ENCODE data around the gene CELA2A. TPM values are rescaled to one million over a fixed set of nuclear protein-coding genes. Genes with fewer than 3 reads are reported as not detected.
"Not testable (repeated sequence)": the region's sequence is repeated elsewhere in the genome, so short reads cannot be mapped to it uniquely, and the experiment has no call there.

The CELA2A gene
- polyA plus RNA-seq, 10 donors: 0.20 to 0.80 (median 0.49) TPM; not detected in 4

DNA sequence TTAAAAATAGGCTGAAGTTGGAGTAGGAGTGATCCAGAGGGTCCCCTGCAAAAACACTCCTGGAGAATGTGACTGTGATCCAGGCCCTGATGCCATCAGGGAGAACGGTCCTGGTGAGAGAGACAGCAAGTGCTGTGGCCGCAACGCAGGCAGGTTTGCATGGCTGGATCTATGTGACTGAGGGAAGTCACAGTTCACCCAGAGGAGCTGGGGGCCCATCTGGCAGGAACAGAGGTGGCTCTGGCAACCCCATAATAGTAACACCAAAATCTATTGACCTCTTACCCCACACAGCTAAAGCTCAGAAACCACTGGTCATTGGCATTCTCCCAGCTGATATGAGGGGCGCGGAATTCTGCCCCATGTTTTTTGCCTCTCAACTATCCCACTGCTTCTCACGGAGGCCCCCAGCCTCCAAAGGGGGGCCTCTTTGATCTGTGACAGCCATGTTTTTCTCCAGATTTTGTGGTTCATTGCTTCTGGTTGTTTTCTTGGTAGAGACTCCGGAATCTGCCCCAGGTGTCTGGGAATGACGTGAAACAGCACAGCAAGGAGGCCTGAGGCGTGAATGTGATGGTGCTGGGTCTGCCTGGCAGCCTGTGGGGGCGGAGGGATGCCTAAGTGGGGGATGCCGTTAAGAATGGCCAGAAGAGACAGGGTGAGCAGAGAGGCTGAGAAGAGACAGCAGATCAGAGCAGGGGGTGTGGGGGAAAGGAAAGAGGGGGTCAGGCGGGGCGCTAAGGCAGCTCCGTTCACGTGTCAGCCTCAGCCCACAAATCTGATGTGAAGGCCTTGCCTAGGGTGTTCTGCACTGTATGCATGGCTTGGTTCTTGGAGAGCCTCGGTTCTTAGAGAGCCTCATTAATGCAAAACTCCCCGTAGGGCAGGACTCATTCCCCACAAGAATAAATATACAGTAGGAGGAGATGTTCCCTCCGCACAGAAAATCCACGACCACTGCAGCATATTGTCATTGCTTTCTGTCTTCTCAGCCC is 43.9 kb downstream of the CELA2A start:
- DNase-seq: no peak

GRCh38 chr1:15501208-15502032 is 44.9 kb downstream of the CELA2A start:
- peak in 1 of 3 donors; percentile 30 for DNase-seq

DNA sequence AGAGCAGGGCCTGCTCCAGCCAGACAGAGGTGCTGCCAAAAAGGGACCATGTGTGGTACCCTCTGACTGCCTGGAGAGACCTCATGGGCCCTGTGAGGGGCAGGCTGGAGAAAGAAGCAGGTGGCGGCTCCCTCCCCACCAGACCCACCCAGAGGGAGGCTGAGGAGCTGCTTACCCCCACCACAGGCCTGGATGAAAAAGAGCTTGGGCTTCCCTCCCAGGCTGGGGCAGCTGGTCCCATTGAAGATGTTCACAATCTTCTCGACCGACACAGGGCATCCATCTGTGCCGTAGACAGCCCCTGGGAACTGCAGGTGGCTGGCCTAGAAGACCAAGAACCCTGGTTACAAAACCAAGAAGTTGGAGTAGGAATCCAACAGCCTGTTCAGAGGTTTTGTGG is 47.9 kb downstream of the CELA2A start:
- DNase-seq: no peak

GRCh38 chr1:15506831-15507230 is 50.3 kb downstream of the CELA2A start:
- DNase-seq: no peak

- DNase-seq: no peak
Observed at GRCh38 chr1:15507278-15507677, 50.7 kb downstream of the CELA2A start.

DNA sequence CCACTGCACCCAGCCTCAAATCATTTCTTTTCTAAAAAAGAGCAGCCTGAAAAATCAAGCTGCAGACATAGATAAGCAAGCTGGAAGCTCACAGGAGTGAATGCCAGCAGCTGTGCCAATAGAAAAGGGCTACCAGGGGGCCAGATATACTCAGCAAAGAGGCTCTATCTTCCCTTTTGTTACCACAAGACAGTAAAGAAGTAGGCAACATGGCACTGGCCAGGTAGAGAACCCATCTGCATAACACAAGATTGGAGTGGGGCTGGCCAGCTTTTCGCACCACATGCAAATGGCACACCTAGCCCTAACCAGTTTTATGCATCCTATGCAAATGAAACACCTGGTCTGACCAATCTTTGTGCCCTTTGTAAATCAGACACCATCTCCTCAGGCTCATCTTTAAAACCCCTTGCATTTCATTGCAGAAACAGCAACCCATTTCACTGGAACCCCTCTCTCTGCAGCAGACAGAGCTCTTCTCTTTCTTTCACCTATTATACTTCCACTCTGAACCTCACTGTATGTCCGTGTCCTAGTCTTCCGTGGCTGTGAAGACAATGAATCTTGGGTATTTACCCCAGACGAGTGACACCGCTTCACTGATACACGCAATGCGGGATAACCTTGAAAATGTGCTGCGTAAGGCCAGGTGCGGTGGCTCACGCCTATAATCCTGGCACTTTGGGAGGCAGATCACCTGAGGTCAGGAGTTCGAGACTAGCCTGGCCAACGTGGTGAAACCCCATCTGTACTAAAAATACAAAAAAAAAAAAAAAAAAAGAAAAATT is 52.4 kb downstream of the CELA2A start:
- no peak for DNase-seq

GRCh38 chr1:15509586-15509985 is 53.1 kb downstream of the CELA2A start:
- no peak for DNase-seq

- no peak for DNase-seq
Observed at GRCh38 chr1:15510611-15511405, 54.3 kb downstream of the CELA2A start.

DNA sequence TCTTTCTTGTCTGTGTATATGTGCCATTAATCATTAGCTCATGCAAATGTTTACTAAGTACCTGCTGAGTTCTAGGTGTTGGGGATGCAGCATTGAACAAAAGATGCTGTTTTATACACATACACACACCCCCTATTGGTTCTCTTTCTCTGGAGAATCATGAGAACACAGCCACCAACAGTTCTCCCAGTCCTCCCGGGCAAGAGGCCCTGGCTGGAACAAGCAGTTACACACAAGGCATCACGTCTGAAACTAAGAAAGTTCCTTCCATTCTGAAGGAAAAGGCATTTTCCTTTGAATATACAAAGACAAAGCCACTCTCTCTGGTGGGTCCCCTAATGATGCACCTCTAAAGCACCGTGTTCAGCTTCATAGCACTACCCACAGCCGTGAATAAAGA is 56.7 kb downstream of the CELA2A start:
- no peak for DNase-seq

DNA sequence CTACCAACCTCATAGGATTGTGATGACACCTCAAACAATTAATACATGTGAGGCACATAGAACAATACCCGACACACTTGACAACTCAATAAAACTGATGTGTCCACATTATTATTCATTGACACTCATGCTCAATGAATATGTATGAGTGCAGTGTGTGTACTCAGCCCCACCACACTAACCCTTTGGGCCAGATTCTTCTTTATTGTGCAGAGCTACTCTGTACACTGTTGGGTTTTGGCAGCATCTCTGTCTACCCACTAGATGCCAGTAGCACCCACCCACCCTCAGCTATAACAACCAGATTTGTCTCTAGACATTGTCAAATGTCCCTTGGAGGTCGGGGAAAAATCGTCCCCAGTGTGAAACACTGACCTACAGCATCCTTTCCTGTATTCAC is 57.4 kb downstream of the CELA2A start:
- no peak for DNase-seq

DNA sequence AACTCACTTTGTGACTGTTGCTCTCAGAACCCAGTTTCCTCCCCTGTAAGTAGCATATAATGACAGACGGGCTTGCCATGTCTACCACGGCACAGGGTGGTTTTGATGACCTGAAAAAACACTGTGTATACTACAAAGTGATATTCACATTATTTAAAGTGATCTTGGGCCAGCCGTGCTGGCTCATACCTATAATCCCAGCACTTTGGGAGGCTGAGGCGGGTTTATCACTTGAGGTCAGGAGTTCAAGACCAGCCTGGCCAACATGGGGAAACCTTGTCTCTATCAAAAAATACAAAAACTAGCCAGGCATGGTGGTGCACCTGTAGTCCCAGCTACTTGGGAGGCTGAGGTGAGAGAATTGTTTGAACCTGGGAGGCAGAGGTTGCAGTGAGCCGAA is 58.0 kb downstream of the CELA2A start:
- not testable (repeated sequence) for DNase-seq

DNA sequence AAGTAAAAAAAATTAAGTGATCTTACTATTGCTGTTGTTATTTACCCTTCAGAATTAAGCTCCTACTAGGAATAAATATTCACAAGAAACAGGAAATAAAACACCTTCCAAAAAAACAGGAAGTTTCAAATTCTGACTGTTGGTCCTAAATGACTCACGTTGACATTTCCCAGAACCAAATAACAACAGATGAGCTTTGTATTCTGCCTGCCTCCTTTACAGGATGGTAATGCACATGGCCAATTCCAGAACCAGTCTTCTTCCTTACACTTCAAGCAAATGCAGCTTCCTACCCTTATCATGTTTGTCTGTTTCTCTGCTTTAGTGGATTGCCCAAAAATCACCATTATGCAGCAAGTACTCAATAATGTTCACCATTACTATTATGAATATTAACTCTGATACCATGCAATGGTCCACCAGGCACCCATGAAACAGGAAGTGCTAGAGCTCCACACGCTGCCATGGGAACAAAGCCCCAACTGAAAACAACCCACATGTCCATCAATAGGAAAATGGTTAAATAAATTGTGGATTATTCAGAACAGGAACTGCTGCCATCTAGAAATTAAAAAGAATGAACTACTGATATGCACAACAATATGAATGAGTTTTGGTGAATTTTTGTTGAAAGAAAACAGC is 58.6 kb downstream of the CELA2A start:
- DNase-seq: no peak

- no peak for DNase-seq
Observed at GRCh38 chr1:15519625-15520024, 63.1 kb downstream of the CELA2A start.

- not testable (repeated sequence) for DNase-seq
Observed at GRCh38 chr1:15521206-15521906, 64.8 kb downstream of the CELA2A start.

Other genes with a start within 250 kb of the CELA2A start
- gene FHAD1, start 209.5 kb upstream of the CELA2A start, polyA plus RNA-seq (ENCODE audit: insufficient read length in 10 of 10): 1 to 10 TPM in 8 of 10 donors, under 1 TPM in 2; 0.52 to 2.6 (median 1.3) TPM
- gene EFHD2, start 46.8 kb upstream of the CELA2A start, polyA plus RNA-seq (ENCODE audit: insufficient read length in 10 of 10): 10 to 100 TPM; 19.6 to 30.9 (median 26.7) TPM
- gene CTRC, start 18.3 kb upstream of the CELA2A start, polyA plus RNA-seq (ENCODE audit: insufficient read length in 10 of 10): 1 to 10 TPM in 1 of 10 donors, under 1 TPM in 9; 0.13 to 1.4 (median 0.60) TPM
- 1 to 10 TPM; 1.3 to 5.5 (median 3.1) TPM for gene CELA2B, start 19.4 kb downstream of the CELA2A start, polyA plus RNA-seq (ENCODE audit: insufficient read length in 10 of 10)
- 10 to 100 TPM; 12.6 to 21.4 (median 15.3) TPM for gene CASP9, start 67.5 kb downstream of the CELA2A start, polyA plus RNA-seq (ENCODE audit: insufficient read length in 10 of 10)
- gene DNAJC16, start 70.1 kb downstream of the CELA2A start, polyA plus RNA-seq (ENCODE audit: insufficient read length in 10 of 10): 10 to 100 TPM; 11.7 to 19.7 (median 15.4) TPM
- 1 to 10 TPM; 1.3 to 3.7 (median 2.7) TPM for gene AGMAT, start 128.3 kb downstream of the CELA2A start, polyA plus RNA-seq (ENCODE audit: insufficient read length in 10 of 10)
- gene DDI2, start 160.7 kb downstream of the CELA2A start, polyA plus RNA-seq (ENCODE audit: insufficient read length in 10 of 10): 10 to 100 TPM; 12.5 to 25.8 (median 18.9) TPM
- 10 to 100 TPM; 41.2 to 53.9 (median 46.7) TPM for gene PLEKHM2, start 227.6 kb downstream of the CELA2A start, polyA plus RNA-seq (ENCODE audit: insufficient read length in 10 of 10)